Activated CD4-positive, alpha-beta T cell treated with anti-CD3 and anti-CD28 coated beads, Interleukin-2, amount 50 U/mL, for 24 hours (primary cell): ENCODE measurements around the gene WEE2.
"Not testable (repeated sequence)": the region's sequence is repeated elsewhere in the genome, so short reads cannot be mapped to it uniquely, and the experiment has no call there.

Experiments
- DNase-seq, 2 donors: peaks; one replicate each; pipeline ENCODE4 v3.0.0-alpha.2; 2020; ENCODE audit warnings: low read depth in 1 of 2, low spot score in 1 of 2

WEE2 gene

GRCh38 chr7:141689072-141689825, 18.9 kb upstream of the WEE2 start:
- DNase-seq: not testable (repeated sequence)

GRCh38 chr7:141691540-141691939, 16.6 kb upstream of the WEE2 start:
- no peak for DNase-seq

- DNase-seq: no peak
Measured at GRCh38 chr7:141691961-141692360, 16.2 kb upstream of the WEE2 start.

- DNase-seq: no peak
Measured at GRCh38 chr7:141693082-141693481, 15.1 kb upstream of the WEE2 start.

- DNase-seq: no peak
Measured at GRCh38 chr7:141695803-141696289, 12.3 kb upstream of the WEE2 start.

GRCh38 chr7:141696348-141696747, 11.8 kb upstream of the WEE2 start:
- no peak for DNase-seq

- DNase-seq: no peak
Measured at GRCh38 chr7:141697211-141697871, 10.8 kb upstream of the WEE2 start.

GRCh38 chr7:141698247-141699015, 9.7 kb upstream of the WEE2 start:
- DNase-seq: no peak

GRCh38 chr7:141699860-141700259, 8.3 kb upstream of the WEE2 start:
- DNase-seq: no peak

GRCh38 chr7:141700296-141700847, 7.8 kb upstream of the WEE2 start:
- DNase-seq: no peak

GRCh38 chr7:141700848-141701371, 7.2 kb upstream of the WEE2 start:
- DNase-seq: no peak

- DNase-seq: peak; percentile 25 to 42
Measured at GRCh38 chr7:141701489-141702046, 6.6 kb upstream of the WEE2 start.

GRCh38 chr7:141702047-141702567, 6.0 kb upstream of the WEE2 start, which contains the start of gene DENND11:
DENND11 (minus strand) TSS chr7:141702166; CDS start chr7:141702153, 13 bp downstream.
- peak; percentile 17 to 21 for DNase-seq

- DNase-seq: no peak
Measured at GRCh38 chr7:141702892-141703291, 5.3 kb upstream of the WEE2 start.

GRCh38 chr7:141704112-141704511, 4.0 kb upstream of the WEE2 start:
- no peak for DNase-seq

- DNase-seq: no peak
Measured at GRCh38 chr7:141704741-141705140, 3.4 kb upstream of the WEE2 start.

GRCh38 chr7:141706239-141707064, 1.7 kb upstream of the WEE2 start:
- no peak for DNase-seq

GRCh38 chr7:141709318-141709717, 1.2 kb downstream of the WEE2 start:
- no peak for DNase-seq

GRCh38 chr7:141709749-141710148, 1.6 kb downstream of the WEE2 start:
- DNase-seq: no peak

GRCh38 chr7:141710301-141710700, 2.1 kb downstream of the WEE2 start:
- no peak for DNase-seq
